SU-DHL-6 (cell line): ENCODE measurements around the gene RASSF3.

Source experiments
- CTCF ChIP-seq: fragments of 200-600 bp; sonication (generic); IDR thresholded peaks from one replicate; pipeline ENCODE4 v1.5.1; 2017; ENCODE audit warnings: antibody characterized with exemption, mild to moderate bottlenecking, low read length, moderate library complexity; ENCODE audit not compliant: insufficient read depth, poor library complexity, severe bottlenecking
- EZH2phosphoT487 ChIP-seq: fragments of 200-600 bp; sonication (generic), shearing (Covaris generic); conservative IDR thresholded peaks from 2 replicates; pipeline ENCODE4 v1.6.1; 2018; ENCODE audit warnings: mild to moderate bottlenecking, antibody characterized with exemption, low read length, moderate library complexity, mixed read lengths

GRCh38 chr12:64598831-64599230 is 11.5 kb upstream of the RASSF3 start:
- TF ChIP-seq CTCF = no peak
- TF ChIP-seq EZH2phosphoT487 = no peak
